GM21825 (cell line): ENCODE data around the gene TGM5.
"Not testable (repeated sequence)": the region's sequence is repeated elsewhere in the genome, so short reads cannot be mapped to it uniquely, and the experiment has no call there.

Experiments
- ATAC-seq: cut with Tn5 transposase; IDR thresholded peaks from one replicate; pipeline ENCODE4 v1.9.1; 2021; ENCODE audit warnings: mild to moderate bottlenecking, moderate library complexity; ENCODE audit not compliant: unreplicated experiment

The TGM5 gene

DNA sequence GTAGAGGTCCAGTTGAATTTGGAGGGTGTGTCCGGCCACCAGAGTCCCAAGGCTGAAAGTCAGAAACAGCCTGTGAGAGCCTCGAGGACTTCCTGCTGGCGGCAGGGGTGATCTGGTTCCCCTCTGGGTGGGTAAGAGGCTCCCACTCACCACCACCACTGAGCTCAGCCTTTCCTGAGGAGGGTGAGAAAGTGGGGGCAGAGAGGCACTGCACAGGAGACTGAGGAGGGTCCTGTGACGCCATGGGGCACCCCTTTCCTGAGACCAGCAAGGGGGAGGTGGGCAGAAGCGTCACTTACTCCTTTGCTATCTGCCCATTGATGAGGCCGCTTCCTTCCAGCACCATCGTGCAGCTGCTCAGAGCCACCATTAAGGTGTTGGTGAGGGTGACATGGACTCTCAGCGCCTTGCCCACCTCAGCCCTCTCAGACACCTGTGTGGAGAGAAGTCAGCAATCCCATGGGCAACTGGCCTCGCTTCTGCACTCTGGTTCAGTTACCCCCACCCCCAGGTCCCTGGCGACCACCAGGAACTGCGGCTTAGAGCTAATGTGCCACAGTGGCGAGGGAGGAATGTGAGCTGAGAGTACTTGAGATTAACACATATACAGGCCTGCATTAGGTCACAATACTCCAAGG lies 10.0 kb upstream of the TGM5 start:
- no peak for ATAC-seq

DNA sequence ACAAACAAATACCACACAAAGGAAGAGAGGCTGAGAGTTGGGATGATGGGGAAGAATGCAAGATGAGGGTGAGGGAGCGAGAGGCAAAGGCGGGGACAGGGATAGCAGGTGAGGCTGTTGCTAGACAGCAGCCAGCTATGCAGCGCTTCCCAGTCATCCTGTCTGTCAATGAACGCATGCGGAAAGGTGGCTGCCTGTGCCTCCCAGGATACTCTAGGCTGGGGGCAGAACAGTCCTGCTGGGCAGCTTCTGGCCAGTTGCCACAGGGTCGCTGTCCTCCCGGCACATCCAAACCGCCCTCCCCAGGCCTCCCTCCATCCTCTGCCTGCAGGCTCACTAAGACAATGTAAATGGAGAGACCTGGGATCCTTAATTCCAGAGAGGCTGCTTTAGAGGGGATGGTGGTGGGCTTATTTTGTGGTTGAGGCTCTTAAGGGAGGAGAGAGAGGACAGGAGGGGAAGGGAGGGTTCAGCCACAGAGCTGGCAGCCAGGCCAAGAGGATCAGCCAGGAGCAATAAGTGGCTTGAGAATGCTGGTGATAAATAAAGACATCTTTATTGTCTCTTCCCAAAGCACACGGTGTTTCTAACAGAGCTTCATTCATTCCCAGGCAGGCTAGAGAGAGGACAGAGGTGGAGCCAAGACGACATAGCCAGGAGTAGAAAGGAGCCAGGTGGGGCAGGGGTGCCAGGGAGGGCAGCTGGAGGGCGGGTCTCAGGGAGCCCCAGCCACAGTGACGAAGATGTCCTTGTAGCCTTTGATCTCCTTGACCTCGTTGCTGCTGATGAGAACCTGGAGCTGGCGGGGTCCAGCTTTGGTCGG lies 9.2 kb upstream of the TGM5 start:
- no peak for ATAC-seq

DNA sequence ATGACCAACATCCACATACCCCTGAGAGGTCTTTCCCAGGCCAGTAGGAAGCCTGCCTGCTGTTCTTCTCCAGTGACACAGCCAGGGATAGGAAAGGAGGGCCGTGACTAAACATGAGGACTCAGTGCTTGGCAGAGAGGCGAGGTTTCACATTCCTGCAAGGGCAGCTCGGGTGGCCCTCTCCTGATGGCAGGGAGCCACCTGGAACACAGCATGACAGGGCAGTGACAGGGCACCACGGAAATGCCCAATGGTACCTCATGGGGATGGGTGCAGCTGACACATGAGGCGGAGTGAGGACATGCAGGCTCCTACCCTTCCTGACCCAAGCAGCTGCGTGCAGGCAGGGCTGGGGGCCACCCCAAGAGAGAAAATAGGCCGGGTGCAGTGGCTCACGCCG lies 7.4 kb upstream of the TGM5 start:
- ATAC-seq: no peak

DNA sequence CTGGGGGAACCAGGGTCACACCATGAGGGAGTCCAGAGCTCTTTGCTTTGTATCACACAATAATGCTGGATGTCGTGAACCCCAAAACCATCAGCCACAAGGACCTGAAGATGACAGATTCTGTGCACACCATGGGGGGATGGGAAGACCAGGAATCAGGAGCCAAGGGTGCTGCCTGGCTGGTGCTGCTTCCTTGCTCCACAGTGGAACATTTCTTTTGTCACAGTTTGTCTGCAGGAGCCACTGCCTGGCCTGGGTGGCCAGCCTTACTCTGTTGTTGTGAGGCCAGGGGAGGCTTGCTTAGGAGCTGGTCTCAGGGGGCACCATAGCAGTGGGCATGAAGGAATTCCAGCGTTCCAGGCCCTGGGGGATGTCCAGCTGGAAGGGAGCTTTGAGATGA lies 6.5 kb upstream of the TGM5 start:
- no peak for ATAC-seq

DNA sequence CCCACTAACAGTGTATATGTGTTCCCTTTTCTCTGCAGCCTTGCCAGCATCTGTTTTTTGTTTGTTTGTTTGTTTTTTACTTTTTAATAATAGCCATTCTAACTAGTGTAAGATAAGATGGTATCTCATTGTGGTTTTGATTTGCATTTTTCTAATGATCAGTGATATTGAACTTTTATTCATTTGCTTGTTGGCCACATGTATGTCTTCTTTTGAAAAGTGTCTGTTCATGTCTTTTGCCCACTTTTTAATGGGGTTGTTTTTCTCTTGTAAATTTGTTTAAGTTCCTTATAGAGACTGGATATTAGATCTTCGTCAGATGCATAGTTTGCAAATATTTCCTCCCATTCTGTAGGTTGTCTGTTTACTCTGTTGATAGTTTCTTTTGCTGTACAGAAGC lies 5.2 kb upstream of the TGM5 start:
- ATAC-seq: not testable (repeated sequence)

DNA sequence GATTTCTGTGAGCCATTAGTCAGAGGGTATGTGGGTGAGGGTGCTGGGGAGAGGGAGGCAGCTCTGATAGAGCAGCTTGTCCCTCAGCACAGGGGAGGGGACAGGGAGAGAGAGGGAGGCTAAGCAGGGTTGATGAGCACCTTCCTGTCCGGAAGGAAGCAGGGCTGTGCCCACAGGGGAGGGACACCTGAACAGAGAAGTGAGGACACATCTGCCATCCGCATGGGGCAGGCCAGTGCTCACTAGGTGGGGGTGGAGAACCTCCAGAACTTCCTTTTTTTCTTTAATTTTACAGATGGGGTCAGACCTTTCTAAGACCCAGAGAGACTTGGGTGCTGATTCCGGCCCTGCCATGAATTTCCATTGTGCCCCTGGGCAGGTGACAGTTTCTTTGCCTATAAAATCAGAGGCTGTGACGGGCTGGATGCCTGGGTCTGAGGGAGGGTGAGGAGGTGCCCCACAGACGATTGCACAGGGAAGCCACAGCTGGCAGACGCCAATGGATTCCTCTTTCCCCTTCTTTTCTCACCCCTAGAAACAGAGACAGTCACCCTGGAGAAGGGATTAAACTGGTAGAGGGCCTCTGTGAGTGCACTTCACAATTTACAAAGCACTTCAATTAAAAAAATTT lies 4.1 kb upstream of the TGM5 start:
- no peak for ATAC-seq

DNA sequence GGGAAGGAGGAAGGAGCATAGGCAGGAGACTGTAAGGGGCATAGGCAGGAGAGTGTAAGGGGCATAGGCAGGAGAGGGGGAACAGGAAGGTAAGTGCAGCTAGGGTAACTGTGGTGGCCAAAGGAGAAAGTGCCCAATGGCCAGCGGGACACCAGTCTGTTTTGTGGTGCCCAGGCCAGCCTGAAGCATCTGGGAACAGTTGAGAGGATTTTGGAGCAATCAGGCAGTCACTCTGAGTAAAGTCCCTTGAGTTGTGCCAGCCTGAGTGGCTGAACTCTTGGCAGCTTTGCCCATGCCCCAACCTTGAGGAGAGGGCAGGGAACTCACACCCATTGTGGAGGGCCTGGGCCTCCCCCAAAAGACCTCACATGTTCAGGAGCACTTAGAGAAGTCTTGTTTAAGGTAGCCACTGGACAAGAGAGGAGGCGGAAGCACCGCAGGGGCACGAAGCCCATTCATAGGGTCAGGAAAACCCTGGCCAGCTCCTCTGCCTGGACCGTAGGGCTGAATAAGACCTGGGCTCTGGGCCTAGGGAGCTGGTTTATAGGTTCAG lies 3.5 kb upstream of the TGM5 start:
- ATAC-seq: no peak

DNA sequence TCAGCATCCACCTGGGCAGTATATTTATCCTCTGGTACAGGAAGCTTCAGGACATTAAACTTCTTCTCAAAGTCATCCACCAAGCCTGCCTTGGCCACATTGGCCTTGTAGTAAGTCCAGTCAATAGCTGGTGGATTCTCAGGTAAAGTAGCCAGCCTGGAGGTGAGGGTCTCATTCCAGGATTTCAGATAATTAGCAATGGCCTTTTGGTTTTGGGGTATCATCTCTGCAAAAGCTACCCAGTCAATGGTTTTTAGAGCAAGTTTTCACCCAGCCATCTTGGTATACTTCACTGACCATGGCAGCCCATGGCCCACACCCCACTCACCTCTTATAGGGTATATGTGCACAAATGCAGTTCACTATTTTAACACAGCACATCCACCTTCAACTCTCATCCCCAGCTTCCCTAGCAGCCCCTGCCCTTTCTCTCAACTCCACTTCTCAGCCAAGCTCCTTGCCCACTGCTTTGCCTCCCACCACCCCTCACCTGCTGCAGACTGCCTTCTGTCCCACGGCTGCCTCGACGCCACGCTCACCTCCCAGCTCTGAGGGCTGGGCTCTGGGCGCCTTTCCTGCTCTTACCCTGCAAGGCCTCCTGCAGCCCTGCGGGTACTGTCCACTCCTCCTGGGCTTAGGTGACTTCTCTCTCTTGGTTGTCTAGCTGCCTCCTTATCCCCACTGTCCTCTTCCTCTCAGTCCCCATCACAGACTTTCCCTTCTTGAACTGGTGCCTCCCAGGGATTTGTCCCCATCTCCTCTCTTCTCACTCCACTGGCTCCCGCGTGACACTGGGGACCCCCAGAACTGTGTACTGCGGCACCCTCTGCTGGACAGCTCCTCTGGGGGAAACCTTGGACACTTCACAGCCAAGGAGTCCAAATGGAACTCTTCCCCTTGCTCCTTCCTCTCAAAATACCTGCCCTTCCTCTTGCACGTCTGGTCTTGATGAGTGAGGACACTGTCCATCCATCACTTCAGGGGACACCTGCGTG lies 1.7 kb upstream of the TGM5 start:
- ATAC-seq: no peak

DNA sequence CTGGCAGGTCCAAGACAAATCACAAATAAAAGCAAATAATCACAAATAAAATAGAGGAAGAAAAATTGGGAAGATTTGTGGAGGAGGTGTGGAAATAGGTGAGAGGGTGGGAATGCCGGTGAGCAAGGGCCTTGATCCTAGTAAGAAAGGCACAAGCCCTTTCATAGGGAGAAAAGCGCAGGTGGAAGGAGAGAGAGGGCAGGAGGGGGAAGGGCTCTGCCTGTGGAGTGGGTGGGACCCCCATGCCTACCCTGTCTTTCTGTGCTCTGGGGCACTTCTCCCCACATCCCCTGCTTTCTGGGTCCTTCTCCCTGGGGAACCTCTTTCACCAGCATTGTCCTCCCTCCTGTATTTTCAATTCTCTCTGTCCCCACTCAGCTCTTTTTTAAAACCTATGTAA lies 711 bp upstream of the TGM5 start:
- ATAC-seq: no peak

DNA sequence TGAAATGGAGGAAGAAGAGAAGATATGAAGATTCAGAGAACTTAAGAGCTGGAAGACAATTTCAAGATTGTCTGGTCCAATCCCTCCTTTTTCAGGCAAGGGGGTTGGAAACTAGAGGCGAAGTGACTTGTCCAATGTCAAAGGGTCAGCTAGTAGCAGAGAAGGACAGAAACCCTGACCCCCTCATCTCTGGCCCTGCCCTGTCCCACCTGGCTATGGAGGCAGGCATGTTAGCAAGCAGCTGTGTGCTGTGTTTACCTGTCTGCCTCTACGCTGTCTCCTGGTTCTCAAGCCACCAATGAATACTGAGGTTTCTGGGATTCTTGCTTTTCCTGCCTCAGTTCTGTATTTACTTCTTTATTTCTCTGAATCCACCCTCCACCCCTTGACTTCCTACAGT lies 342 bp downstream of the TGM5 start:
- ATAC-seq: no peak

DNA sequence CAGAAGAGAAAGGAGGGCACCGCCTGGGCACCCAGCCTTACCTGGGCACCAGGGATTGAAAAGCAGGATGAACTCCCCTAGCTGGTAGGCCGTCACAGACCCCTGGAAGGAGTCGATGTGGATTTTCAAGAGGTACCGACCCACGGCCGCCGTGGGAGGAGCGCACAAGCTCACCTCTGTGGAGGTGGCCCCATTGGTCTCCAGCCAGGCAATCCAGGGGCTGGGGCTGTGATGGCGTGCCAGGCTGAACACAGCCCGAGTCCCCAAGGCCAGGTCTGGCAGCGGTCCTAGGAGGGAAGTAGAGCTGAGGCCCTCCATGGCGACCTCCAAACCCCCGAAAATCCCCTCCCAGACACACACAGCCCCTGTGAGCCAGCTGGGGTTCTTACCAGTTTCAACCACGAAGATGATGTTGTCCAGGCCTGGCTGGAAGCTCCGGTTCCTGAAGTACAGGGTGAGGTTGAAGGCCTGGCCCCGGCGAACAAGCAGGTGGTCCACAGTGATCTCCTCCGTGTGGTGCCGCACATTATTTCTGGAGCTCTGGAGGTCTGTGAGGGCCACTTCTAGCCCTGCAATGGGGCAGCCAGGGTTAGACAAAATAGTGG lies 6.6 kb downstream of the TGM5 start:
- no peak for ATAC-seq

DNA sequence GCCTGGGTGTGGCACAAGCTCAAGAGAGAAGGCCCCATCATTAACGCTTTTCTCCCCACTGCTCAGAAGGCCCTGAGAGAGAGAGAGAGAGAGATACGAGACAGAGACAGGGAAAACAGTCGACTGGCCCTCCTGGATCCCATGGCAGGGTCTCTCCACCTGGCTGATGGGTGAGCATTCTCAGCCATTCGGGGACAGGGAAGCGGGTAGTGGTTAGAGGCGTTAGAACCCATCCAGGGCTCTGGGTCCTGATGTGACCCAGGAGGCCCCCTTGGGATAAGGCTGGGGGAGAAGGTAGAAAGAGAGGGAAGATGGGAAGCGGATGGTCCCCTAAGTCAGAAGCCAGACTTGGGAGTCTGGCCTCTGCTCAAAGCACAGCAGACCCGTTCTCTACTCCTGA lies 7.9 kb downstream of the TGM5 start:
- no peak for ATAC-seq

DNA sequence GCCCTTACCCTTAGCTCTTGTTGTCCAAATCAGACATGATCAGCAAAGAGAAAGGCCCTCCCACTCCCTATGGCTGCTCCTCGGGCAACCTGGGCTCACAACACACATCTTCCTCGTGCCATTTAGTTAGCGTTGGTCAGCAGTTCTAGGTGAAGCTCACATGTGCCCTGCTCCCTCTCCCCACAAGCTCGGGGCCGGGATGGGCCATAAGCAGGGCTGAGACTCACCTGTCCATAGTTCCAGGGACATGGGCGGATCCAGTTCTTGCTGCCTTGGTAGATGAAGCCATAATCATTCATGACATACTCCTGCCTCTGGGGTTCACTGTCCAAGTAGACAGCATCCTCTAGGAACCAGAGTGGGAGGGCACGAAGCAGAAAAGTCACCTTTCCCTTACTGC lies 10.4 kb downstream of the TGM5 start:
- no peak for ATAC-seq

DNA sequence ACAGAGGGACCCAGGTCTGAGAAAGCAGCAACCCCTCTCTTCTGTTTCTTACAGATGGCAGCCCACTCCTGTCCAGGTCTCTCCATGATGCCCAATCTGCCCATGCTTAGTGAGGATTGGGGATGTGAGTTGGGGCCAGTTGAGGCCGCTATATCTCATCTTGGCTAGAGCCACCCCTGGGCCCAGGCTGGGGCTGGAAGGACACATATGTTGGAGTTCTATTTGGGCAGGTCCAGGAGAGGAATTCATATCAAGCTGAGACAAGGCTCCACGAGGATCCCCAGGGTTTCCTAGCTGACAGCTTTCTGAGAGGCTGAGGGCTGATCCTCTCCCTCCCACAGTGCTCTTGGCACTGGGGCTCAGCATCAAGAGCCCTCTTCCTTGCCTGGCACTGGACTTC lies 11.4 kb downstream of the TGM5 start:
- no peak for ATAC-seq

DNA sequence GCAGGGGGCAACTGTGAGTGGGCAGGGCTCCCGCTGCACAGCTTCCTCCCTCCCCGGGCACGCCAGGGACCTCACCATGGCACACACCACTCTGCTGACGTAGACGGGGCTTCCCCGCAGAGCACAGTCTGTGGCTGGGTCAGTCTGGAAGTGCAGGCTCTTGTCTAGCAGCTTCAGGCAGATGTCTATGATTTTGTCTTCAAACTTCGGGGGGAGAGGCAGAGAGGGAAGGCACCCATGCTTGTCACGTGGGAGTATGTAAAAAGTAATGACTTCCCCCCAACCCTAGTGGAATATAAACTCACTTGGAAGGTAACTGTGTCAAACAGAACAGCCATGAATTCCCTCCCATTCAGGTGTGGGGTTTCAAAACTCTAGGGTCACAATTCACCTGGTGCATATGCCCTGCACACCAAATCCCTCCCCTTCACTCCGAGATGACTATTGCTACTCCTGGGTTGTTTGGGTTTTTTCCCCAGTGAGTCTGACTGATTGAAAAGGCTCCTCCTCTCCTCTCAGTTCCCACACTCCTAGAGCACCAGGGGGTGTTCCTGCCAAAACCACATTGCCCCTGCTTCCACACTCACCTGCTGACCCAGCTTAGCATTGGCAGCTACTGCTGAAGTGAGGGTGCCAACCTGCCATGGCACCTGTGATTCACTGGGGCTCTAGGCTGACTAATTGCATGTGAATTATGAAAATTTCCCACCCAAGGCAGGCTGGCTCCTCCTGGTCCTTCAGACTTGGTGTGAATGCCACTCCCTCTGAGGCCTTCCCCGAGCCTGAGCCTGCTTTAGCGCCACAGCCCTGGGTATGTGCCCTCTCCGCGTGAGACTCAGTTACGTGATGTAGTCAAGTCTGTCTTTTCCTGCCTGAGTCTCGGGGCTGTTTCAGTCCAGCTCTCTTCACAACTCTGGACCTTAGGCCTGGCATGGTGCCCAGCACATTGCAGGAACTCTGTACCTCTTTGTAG lies 13.0 kb downstream of the TGM5 start:
- peak; percentile 45 for ATAC-seq

DNA sequence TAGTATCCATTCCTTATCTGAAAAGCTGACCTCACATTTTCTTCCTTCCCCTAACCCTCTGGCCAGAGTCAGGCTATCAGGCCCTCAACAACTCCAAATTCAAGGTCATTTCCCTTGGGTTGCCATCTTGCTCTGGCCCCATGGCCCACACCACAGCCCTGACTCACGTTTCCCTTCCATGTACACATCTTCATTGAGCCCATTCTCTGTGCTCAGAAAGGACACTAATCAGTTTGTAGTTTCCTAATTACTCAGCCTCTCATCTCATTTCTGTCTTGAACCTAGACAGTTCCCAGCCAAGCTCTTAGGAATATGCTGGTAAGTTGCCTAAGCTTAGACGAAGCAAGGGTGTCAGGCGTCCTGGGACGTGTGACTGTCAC lies 14.9 kb downstream of the TGM5 start:
- no peak for ATAC-seq

DNA sequence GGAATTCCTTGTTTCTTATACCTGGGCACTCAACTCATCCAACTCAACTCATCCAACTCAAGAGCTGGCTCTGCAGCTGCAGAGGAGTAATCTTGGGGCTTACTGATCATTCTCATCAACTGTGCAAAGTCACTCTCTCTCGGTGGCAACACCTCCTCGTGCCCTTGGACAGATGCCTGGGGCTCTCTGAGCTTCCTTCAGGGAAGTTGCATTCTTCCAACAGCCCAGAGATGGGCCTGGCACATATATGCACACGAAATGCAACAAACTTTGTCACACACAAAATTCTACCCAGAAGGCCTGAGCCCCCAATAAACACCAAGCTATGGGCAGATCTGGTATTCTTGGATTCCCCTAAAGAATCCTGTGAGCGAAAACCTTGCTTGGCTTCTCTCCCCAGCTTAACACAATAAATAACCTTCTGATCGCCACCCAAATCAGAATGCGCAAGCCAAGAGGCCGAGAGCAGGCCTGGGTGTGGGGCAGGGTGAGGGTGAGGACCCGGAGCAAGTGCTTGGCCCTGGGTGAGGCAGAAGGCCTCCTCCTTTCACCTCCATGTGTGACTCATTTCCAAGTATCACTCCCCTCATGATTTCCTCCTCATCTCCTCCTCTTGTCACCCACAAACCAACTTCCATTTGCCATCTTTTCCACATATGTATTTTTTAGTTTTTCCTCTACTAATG lies 15.4 kb downstream of the TGM5 start:
- no peak for ATAC-seq

DNA sequence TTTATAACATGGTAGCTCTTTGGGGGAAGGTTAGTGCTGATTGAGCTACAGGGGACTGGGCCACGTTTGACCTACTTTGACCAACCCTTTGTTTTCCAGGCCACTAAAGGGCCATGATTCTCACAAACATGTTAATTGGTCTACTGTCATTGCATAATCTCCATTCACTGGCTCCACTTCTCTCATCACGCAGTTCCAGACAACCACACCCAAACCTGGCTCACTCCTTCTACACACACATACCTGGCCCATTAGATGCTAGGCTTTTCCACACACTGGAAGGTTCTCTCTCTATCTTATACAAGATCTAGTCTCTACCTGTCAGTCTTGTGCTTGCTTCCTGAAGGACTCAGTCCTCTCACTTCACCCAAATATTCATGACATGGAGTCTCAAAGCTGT lies 15.9 kb downstream of the TGM5 start:
- ATAC-seq: no peak
